ENCODE measurements around the gene PALB2.

Gene PALB2

DNA sequence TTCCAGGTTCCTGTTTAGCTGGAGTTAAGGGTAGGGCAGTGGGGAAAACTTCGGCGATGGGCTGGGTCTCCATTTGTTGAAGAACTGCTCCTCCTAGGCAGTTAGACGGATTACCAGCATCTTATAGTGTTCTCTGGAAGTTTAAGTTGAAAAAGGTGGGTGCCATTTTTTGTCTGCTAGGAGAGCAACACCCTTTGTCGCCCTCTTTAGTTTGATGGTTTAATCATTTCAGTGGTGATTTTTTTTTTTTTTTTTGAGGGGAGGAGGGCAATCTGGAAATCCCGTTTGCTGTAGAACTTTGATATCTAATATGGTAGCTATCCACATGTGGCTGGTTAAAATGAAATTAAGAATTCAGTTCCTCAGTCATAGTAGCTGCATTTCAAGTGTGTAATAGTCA lies 79.5 kb downstream of the PALB2 start:
- TF ChIP-seq, protein P1, sequence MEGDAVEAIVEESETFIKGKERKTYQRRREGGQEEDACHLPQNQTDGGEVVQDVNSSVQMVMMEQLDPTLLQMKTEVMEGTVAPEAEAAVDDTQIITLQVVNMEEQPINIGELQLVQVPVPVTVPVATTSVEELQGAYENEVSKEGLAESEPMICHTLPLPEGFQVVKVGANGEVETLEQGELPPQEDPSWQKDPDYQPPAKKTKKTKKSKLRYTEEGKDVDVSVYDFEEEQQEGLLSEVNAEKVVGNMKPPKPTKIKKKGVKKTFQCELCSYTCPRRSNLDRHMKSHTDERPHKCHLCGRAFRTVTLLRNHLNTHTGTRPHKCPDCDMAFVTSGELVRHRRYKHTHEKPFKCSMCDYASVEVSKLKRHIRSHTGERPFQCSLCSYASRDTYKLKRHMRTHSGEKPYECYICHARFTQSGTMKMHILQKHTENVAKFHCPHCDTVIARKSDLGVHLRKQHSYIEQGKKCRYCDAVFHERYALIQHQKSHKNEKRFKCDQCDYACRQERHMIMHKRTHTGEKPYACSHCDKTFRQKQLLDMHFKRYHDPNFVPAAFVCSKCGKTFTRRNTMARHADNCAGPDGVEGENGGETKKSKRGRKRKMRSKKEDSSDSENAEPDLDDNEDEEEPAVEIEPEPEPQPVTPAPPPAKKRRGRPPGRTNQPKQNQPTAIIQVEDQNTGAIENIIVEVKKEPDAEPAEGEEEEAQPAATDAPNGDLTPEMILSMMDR (IDR thresholded peaks at IDR 0.05) = no peak

DNA sequence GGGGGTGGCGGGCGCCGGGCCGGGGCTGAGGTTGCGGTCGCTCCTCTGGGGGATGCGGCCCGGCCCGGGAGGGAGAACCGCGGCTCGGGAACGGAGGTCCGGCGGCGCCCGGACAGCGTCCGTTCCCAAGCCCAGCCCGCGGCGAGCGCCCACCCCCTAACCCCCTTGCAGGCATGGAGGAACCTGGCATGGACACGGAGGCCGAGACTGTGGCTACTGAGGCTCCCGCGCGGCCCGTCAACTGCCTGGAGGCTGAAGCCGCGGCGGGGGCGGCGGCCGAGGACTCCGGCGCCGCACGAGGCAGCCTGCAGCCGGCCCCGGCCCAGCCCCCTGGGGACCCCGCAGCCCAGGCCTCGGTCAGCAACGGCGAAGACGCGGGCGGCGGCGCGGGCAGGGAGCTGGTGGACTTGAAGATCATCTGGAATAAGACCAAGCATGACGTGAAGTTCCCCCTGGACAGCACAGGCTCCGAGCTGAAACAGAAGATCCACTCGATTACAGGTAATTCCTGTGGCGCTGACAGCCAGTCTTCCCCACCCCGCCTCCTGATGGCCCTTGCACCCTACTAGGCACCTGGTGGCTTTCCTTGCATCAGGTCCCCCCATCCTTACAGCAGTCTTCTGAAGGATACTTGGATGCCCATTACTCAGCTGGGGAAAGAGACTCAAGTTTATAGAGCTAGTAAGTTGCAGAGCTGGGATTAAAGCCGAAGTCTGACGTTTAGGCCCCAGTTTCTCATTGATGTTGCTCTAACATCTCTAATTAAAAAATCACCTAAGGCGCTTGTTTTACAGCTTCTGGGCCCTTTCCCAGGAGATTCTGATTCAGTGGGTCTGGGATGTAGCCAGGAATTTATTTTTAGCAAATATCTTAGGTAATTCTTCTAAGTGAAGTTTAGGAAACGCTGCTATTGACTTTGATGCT lies 83.1 kb downstream of the PALB2 start:
- TF ChIP-seq, protein P1 (IDR thresholded peaks at IDR 0.05) = no peak

DNA sequence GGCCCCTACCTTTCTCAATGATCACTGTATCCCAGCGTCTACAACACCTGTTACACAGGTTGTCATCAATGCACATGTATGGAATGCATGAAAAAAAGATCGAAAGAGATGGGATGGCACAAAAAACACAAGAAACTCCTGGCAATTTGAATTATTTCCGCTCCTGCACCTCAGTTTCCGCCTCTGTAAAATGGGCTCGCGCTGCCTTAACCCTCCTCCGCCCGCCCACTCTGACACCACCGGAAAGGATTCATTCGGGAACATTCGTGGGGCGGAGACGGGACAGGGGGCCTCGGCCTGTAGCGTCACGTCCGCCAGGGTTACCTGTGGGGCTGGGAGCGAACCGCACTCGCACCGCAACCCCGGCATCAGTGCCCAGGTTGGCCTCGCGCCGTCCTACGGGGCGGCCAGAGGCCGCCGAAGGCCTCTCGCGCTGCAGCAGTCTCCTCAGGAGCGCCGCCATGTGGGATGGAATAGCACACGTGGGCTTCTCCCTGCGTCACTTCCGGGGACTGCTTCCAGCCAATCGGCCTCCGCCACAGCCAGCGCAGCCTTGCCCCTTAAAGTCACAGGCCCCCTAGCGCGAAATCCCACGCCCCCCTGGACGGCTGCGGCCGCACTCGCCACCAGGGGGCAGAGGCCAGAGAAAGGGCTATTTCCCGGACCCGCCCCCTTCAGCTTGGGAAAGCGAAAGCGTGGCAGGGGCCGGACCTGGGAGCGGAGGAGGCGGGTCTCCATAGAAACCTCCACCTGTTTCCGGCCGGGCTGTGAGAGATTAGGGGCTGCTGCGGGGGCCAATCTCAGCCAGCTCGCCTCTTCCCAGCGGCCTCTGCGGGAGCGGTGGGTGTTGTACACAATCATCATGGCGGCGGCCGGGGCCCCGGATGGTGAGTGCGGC lies 84.0 kb downstream of the PALB2 start, which contains the start of the genes EARS2 and UBFD1:
Gene EARS2 (minus strand): TSS at position 470 of the 898 bp plus-strand sequence. CDS start 7 bp downstream, at position 463.
Gene UBFD1 (plus strand): TSS at position 847 of the 898 bp plus-strand sequence. CDS start 16 bp downstream, at position 863.
- TF ChIP-seq, protein P1 (IDR thresholded peaks at IDR 0.05) = peak; percentile 94

DNA sequence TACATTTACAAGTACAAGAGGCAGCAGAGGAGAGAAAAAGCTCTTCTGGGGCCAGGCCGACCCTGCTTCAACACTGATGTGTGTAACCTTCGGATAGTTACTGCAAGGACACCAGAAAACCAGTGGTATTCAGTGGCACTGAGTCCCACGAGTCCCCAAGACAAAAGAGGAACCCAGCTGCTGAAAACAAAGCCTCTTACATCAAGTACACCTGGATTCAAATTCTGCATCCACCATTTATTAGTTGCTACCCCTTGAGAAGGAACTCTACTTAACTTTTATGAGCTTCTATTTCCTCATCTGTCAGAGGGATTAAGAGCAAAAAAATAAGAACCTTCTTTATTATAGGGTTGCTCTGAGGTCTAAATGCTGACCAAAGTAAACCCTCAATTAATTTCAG lies 86.6 kb downstream of the PALB2 start:
- TF ChIP-seq, protein P1 (IDR thresholded peaks at IDR 0.05) = no peak

Data from LNCAP (cell line).